Measurements from ENCODE around the gene DPPA3. TPM values are rescaled to one million over a fixed set of nuclear protein-coding genes. Genes with fewer than 3 reads are reported as not detected.

DPPA3 gene
- total and polyA plus RNA-seq, 2 donors (not counting 3 experiments of a cell fraction or from before 2014, with no cell fraction given), result not detected

DNA sequence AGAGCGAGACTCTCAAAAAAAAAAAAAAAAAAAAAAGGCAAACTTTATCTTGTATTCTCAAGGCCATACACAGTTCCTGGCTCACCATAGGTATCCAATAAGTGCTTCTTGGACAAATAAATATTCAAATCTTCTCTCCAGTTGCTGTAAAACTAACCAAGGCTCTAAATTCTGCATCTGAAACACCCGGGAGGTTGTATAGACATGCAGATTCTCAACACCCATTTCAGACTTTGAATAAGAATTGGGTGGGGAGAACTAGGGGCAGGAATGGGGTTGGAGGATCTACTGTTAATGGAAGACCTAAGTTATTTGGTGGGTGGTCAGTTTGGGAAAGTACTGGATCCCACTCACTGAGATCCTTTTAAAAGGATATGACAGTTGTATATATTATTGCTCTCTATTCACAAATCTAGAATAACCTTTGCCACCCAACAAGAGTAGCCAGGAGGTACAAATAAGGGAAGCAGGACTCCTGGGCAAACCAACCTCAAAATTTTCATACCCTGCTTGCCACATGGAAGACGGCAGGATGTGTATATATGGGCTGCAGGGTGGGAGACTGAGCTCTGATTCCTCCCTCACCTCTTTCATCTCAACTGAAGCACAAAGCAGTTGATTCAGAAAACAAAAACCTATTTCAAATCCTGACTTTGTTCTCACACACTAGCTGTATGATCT, 16.5 kb upstream of the DPPA3 start:
- Histone ChIP-seq H3K79me2 (ENCODE audit: control insufficient read depth, insufficient read depth, low read length) (no peaks in the 10 kb centered on the region), H3K27ac (ENCODE audit: insufficient read depth, low read depth, low read length) (peak overlapping the region; percentile 82), H3K4me3 (replicated peaks in 1 of 3; ENCODE audit: insufficient read depth in 1 of 3, low read depth in 1 of 3, low read length in 3 of 3) (no peak overlapping the region), H3K4me1 (ENCODE audit: control insufficient read depth, extremely low read depth, insufficient read depth, low read length) (peaks cover 16% of the 10 kb centered on the region), H3K36me3 (ENCODE audit: control insufficient read depth in 2 of 2, extremely low read depth in 1 of 2, insufficient read depth in 2 of 2, low read length in 2 of 2) (no peaks in the 10 kb centered on the region), H2AFZ (ENCODE audit: low read depth, low read length) (no peak overlapping the region), H3K9ac (replicated peaks; ENCODE audit: extremely low read depth, insufficient read depth, low read length) (peak overlapping the region; percentile 34), H4K20me1 (replicated peaks; ENCODE audit: control insufficient read depth, extremely low read depth, insufficient read depth, low read length) (no peaks in the 10 kb centered on the region), H3K9me3 (replicated peaks; ENCODE audit: control insufficient read depth, insufficient read depth, low read length) (no peaks in the 10 kb centered on the region), H3K4me2 (ENCODE audit: insufficient read depth, low read length) (peak overlapping the region; percentile 26), H3K9me1 (replicated peaks; ENCODE audit: control insufficient read depth, extremely low read depth, insufficient read depth, low read length) (no peaks in the 10 kb centered on the region), H3K27me3 (ENCODE audit: control insufficient read depth in 2 of 2, insufficient read depth in 2 of 2, low read length in 2 of 2) (no peaks in the 10 kb centered on the region)
- no TSS peak for BruUV-seq (replicated peaks)
- TF ChIP-seq POLR2AphosphoS5 (IDR thresholded peaks at IDR 0.05; ENCODE audit: insufficient read depth, low read depth, low read length), result no peak
- no peak for TF ChIP-seq JUN (IDR thresholded peaks at IDR 0.05; ENCODE audit: borderline replicate concordance, insufficient read depth, insufficient read length, low read depth)
- TF ChIP-seq GATA2 (IDR thresholded peaks at IDR 0.05; ENCODE audit: insufficient read depth, insufficient read length, low read depth, low read length), result no peak
- no peak for TF ChIP-seq MAX (IDR thresholded peaks at IDR 0.05; ENCODE audit: insufficient read depth, insufficient read length)
- no peak for TF ChIP-seq MYC (IDR thresholded peaks at IDR 0.05; ENCODE audit: low read depth, low read length)
- TF ChIP-seq EZH2 (IDR thresholded peaks at IDR 0.05; ENCODE audit: borderline replicate concordance, low read depth, low read length, severe bottlenecking), result no peak
- TF ChIP-seq, protein P1, sequence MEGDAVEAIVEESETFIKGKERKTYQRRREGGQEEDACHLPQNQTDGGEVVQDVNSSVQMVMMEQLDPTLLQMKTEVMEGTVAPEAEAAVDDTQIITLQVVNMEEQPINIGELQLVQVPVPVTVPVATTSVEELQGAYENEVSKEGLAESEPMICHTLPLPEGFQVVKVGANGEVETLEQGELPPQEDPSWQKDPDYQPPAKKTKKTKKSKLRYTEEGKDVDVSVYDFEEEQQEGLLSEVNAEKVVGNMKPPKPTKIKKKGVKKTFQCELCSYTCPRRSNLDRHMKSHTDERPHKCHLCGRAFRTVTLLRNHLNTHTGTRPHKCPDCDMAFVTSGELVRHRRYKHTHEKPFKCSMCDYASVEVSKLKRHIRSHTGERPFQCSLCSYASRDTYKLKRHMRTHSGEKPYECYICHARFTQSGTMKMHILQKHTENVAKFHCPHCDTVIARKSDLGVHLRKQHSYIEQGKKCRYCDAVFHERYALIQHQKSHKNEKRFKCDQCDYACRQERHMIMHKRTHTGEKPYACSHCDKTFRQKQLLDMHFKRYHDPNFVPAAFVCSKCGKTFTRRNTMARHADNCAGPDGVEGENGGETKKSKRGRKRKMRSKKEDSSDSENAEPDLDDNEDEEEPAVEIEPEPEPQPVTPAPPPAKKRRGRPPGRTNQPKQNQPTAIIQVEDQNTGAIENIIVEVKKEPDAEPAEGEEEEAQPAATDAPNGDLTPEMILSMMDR (IDR thresholded peaks at IDR 0.05; ENCODE audit: extremely low read depth in 1 of 2, insufficient read depth in 1 of 2, low read depth in 1 of 2, low read length in 2 of 2), result no peak
- TF ChIP-seq POLR2A (IDR thresholded peaks at IDR 0.05; ENCODE audit: low read depth, low read length), result no peak
- no peak for TF ChIP-seq FOS (IDR thresholded peaks at IDR 0.05; ENCODE audit: borderline replicate concordance, insufficient read depth, low read length)
- dilution Hi-C loops (cut with MboI; ENCODE audit: extremely low pct_ligation_motif_present, low sequenced_read_pairs), result no loop called here
- ChIA-PET POLR2A (interaction anchor here (1.2 kb wide), 1 partner anchor 18 kb away, joined by 3 read pairs; no protein-coding TSS in a partner anchor), CTCF (interaction anchor here (1.0 to 2.3 kb wide), 7 partner anchors 10 to 344 kb away, joined by 3 to 15 read pairs (median 4); no protein-coding TSS in a partner anchor)
- intact Hi-C loops (cut with micrococcal nuclease), result loop anchor here (1.0 kb wide), 1 partner anchor 17 kb away; no protein-coding TSS in a partner anchor
- FAIRE-seq (no peak), DNase-seq (ENCODE audit: low read depth, low spot score) (no peak)
